Effector memory CD8-positive, alpha-beta T cell (primary cell): ENCODE measurements around the gene ILDR2.
A peak's percentile ranks its signal among the peaks of the same experiment; 100 is the strongest.

Source experiments
- ATAC-seq: fragments of 150-1000 bp; cut with Tn5 transposase; replicated peaks from 2 replicates; pipeline ENCODE4 v1.10.0; 2021; ENCODE audit warnings: mild to moderate bottlenecking, moderate library complexity
- DNase-seq, 3 experiments: peaks; one replicate each; pipeline ENCODE4 v3.0.0; 2021
- H3K27ac Mint-ChIP-seq, 2 donors: one replicate each; pipeline ENCODE4 v1.8.0; 2022; ENCODE audit warnings: mild to moderate bottlenecking in 2 of 2, mixed read lengths in 2 of 2, moderate library complexity in 2 of 2
- H3K27me3 Mint-ChIP-seq, 2 donors: one replicate each; pipeline ENCODE4 v1.8.0; 2022; ENCODE audit warnings: mixed read lengths in 2 of 2
- H3K36me3 Mint-ChIP-seq: one replicate; pipeline ENCODE4 v1.8.0; 2022; ENCODE audit warnings: mild to moderate bottlenecking, moderate library complexity, mixed read lengths; ENCODE audit not compliant: insufficient read depth
- H3K4me1 Mint-ChIP-seq, 2 donors: one replicate each; pipeline ENCODE4 v1.8.0; 2022; ENCODE audit warnings: low read depth in 2 of 2, mixed read lengths in 2 of 2
- H3K4me3 Mint-ChIP-seq, 2 donors: one replicate each; pipeline ENCODE4 v1.8.0; 2022; ENCODE audit warnings: mild to moderate bottlenecking in 2 of 2, mixed read lengths in 2 of 2, moderate library complexity in 2 of 2
- H3K9me3 Mint-ChIP-seq, 2 donors: one replicate each; pipeline ENCODE4 v1.8.0; 2022; ENCODE audit warnings: mixed read lengths in 2 of 2

The ILDR2 gene

GRCh38 chr1:166927701-166928100 is 47.6 kb downstream of the ILDR2 start:
- no peaks in the 10 kb centered on the region for H3K9me3 Mint-ChIP-seq
- no peaks in the 10 kb centered on the region for H3K4me1 Mint-ChIP-seq
- DNase-seq (no peak), ATAC-seq (no peak)
- H3K36me3 Mint-ChIP-seq, result no peaks in the 10 kb centered on the region
- no peak overlapping the region for H3K27ac Mint-ChIP-seq
- peaks cover 12 to 28% of the 10 kb centered on the region in 2 donors for H3K27me3 Mint-ChIP-seq
- no peak overlapping the region for H3K4me3 Mint-ChIP-seq

GRCh38 chr1:166925810-166926478 is 49.4 kb downstream of the ILDR2 start:
- Mint-ChIP-seq H3K36me3 (no peaks in the 10 kb centered on the region), H3K27me3 (peaks cover 25 to 44% of the 10 kb centered on the region in 2 donors), H3K4me1 (no peaks in the 10 kb centered on the region), H3K4me3 (no peak overlapping the region), H3K9me3 (no peaks in the 10 kb centered on the region), H3K27ac (no peak overlapping the region)
- ATAC-seq (no peak), DNase-seq (no peak)

DNA sequence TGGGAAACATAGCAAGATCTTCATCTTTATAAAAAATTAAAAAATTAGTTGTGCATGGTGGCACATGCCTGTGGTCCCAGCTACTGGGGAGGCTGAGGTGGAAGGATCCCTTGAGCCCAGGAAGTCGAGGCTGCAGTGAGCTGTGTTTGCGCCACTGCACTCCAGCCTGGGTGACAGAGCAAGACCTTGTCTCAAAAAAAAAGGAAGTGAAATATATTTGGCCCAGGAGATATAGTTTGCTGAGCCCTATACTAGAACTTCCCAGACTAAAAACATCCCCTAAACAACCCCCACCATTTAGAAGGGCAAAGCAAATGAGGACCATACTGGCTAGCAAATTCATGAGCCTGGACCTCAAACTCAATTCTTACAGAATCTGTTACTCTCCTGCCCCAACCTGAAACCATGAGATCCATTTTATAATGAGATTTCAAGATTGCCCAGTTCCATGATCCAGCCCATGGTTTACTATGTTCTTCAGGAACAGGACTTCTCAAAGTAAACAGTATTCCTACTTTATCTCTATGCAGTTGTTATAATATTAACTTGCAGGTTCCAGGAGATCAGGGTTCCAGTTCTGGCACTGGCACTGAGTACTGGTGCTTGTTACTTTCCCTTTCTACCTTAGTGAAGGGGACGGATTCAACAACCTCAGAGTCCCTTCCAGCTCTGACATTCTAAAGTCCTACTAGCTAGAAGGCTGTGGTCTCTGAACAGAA is 50.4 kb downstream of the ILDR2 start:
- Mint-ChIP-seq H3K27ac (no peak overlapping the region), H3K27me3 (peaks cover 31 to 52% of the 10 kb centered on the region in 2 donors), H3K4me3 (no peak overlapping the region), H3K4me1 (peaks cover 0 to 1% of the 10 kb centered on the region in 2 donors), H3K36me3 (no peaks in the 10 kb centered on the region), H3K9me3 (no peaks in the 10 kb centered on the region)
- DNase-seq, result no peak
- ATAC-seq, result peak; percentile 22

DNA sequence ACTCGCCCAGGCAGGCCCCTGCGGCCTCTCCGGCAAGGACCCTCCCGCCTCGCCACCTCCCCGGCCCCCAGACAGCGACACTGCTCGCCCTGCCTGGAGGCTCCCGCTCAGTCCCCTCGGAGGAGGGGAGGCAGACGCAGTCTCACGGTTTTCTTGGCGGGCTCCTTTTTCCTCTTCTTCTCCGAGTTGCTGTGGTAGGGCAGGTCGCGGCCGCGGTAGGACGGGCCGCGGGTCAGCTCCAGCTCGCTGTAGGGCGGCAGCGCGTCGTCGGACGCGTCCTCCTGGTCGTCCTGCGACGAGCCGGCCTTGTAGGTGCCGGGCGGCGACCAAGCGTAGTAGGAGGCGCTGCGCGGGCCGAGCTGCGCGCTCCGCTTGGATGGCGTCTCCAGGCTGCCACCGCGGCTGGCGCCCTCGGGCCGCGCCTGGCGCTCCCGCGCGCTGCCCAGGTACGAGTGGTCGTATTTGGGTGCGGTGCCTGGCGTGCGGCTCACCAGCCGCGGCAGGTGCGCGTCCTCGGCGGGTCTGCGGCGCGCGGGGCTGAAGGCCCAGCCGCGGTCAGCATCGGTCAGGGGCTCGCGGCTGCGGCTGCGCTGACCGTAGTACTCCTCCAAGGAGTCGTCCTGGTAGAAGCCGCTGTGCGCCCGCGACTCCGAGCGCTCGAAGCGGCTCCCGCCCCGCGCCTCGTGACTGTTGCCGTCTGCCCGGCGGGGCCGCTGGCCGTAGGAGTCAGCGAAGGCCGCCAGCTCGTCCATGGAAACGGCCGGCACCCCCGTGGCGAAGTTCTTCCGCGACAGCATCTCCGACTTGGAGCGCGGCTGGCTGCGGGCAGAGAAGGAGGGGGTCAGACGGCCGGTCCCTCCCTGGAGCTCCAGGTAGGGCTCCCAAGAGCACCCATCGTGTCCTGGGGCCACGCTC is 54.5 kb downstream of the ILDR2 start:
- Mint-ChIP-seq H3K9me3 (no peaks in the 10 kb centered on the region), H3K36me3 (no peaks in the 10 kb centered on the region), H3K4me1 (peaks cover 0 to 1% of the 10 kb centered on the region in 2 donors), H3K4me3 (no peak overlapping the region), H3K27ac (no peak overlapping the region), H3K27me3 (peaks cover 41 to 70% of the 10 kb centered on the region in 2 donors)
- ATAC-seq (no peak), DNase-seq (no peak)

- no peak overlapping the region for H3K4me3 Mint-ChIP-seq
- peaks cover 0 to 1% of the 10 kb centered on the region in 2 donors for H3K4me1 Mint-ChIP-seq
- peaks cover 41 to 65% of the 10 kb centered on the region in 2 donors for H3K27me3 Mint-ChIP-seq
- H3K27ac Mint-ChIP-seq, result no peak overlapping the region
- no peaks in the 10 kb centered on the region for H3K9me3 Mint-ChIP-seq
- H3K36me3 Mint-ChIP-seq, result no peaks in the 10 kb centered on the region
- no peak for ATAC-seq
- DNase-seq, result no peak
Measured at GRCh38 chr1:166918956-166919316, 56.4 kb downstream of the ILDR2 start.

DNA sequence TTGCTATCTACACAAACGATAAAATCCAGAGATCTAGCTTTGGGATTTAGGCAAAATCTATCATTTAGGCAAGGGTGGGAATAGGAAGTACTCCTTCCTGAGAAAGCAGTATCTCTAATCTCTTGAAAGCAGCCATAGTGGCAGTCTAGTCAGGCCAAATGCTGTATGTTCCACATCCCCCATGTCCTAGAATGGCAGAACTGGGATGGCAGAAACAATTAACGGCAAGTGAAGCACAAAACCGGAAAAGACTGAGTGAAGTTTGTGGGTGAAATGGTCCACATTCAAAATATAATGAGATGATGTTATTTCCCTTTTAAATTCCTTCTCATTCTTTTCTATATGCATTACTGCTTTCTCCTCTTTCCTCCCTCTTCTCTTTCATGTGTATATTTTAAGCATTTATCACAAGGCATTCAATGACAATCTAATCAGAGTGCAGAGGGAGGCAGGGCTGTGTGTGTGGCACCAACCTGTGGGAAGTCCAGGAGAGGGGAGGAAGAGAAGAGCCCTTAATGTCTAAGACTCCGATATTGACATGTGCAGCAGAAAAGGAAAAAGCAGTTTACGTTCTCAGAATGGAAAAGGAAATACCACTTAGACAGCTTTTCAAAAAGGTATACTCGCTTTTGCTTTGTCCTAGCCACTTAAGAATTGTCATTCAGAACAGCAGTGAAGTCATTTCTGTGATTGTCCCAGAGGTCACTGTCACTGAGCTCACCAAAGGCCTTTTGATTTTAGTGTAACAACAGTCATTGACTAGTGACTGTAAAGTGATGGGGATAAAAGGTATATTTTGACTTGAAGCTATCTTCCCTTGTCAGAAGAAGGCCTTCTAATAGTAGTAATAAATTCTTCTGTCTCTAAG is 57.0 kb downstream of the ILDR2 start:
- Mint-ChIP-seq H3K4me1 (peaks cover 0 to 1% of the 10 kb centered on the region in 2 donors), H3K27ac (no peak overlapping the region), H3K9me3 (no peaks in the 10 kb centered on the region), H3K36me3 (no peaks in the 10 kb centered on the region), H3K27me3 (peaks cover 41 to 64% of the 10 kb centered on the region in 2 donors), H3K4me3 (no peak overlapping the region)
- ATAC-seq (no peak), DNase-seq (no peak)

DNA sequence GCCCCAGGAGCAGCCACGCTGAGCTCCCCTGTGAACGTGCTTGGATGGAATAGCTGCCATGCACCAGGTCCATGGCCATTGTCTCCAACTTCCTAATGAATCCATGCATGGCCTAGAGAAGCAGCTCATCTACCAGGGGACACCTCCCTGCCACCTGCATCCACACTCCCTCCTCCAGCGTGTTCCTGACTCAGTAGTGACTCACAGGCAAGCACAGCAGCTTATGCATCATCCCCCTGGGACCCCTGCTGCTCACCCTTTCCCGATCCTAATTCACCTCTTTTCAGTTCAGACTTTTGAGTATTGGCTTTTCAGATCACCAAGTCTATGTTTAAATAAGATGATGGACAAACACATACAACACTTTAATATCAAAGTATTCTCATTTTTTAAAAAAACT is 59.4 kb downstream of the ILDR2 start:
- ATAC-seq (no peak), DNase-seq (no peak)
- no peak overlapping the region for H3K4me3 Mint-ChIP-seq
- no peak overlapping the region for H3K27ac Mint-ChIP-seq
- H3K4me1 Mint-ChIP-seq, result peaks cover 0 to 1% of the 10 kb centered on the region in 2 donors
- peaks cover 2% of the 10 kb centered on the region for H3K36me3 Mint-ChIP-seq
- H3K27me3 Mint-ChIP-seq, result peaks cover 24 to 41% of the 10 kb centered on the region in 2 donors
- H3K9me3 Mint-ChIP-seq, result no peaks in the 10 kb centered on the region

- Mint-ChIP-seq H3K4me1 (peaks cover 0 to 5% of the 10 kb centered on the region in 2 donors), H3K36me3 (peaks cover 4% of the 10 kb centered on the region), H3K27ac (no peak overlapping the region), H3K9me3 (no peaks in the 10 kb centered on the region), H3K27me3 (peaks cover 18 to 34% of the 10 kb centered on the region in 2 donors), H3K4me3 (no peak overlapping the region)
- ATAC-seq (no peak), DNase-seq (no peak)
Measured at GRCh38 chr1:166915042-166915441, 60.3 kb downstream of the ILDR2 start.

DNA sequence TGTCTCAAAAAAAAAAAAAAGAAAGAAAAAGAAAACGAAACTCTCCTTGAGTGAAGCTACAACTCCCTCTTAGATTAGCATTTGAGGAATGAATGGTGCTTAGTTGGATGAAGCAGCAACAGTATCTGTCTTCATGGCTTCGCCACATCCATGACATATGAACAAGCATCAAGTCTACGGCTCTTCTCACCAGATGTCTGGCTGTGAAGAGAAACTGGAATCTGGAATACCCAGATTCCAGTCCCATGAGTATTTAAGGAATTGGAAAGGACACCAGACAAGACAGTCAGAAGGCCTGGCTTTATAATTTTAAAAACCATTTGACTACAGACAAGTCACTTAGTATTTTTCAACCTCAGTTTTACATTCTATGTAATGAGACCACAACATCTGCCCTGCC is 61.2 kb downstream of the ILDR2 start:
- Mint-ChIP-seq H3K27me3 (peaks cover 9 to 25% of the 10 kb centered on the region in 2 donors), H3K4me1 (peaks cover 0 to 5% of the 10 kb centered on the region in 2 donors), H3K27ac (no peak overlapping the region), H3K4me3 (no peak overlapping the region), H3K36me3 (peaks cover 4% of the 10 kb centered on the region), H3K9me3 (no peaks in the 10 kb centered on the region)
- DNase-seq (no peak), ATAC-seq (no peak)

DNA sequence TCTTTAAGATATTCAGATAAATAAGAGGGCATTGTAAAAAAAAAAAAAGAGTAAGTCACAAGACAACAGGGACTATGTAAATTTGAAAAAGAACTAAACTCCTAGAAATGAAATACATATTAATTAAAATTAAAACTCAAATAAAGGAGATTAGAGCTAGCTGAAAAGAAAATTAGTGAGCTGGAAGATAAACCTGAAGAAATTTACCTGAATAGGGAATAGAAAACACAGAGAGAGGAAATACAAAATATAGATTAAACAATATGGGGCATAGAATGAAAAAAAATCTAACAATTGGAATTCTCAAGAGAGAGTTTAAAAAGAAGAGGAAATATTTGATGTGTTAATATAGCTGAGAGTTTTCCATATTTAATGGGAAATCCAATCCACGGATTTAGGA is 63.7 kb downstream of the ILDR2 start:
- DNase-seq, result no peak
- Mint-ChIP-seq H3K9me3 (no peaks in the 10 kb centered on the region), H3K27me3 (peaks cover under 1 to 5% of the 10 kb centered on the region in 2 donors), H3K27ac (no peak overlapping the region), H3K4me3 (no peak overlapping the region), H3K36me3 (peaks cover 4% of the 10 kb centered on the region), H3K4me1 (peaks cover 0 to 5% of the 10 kb centered on the region in 2 donors)
- no peak for ATAC-seq

DNA sequence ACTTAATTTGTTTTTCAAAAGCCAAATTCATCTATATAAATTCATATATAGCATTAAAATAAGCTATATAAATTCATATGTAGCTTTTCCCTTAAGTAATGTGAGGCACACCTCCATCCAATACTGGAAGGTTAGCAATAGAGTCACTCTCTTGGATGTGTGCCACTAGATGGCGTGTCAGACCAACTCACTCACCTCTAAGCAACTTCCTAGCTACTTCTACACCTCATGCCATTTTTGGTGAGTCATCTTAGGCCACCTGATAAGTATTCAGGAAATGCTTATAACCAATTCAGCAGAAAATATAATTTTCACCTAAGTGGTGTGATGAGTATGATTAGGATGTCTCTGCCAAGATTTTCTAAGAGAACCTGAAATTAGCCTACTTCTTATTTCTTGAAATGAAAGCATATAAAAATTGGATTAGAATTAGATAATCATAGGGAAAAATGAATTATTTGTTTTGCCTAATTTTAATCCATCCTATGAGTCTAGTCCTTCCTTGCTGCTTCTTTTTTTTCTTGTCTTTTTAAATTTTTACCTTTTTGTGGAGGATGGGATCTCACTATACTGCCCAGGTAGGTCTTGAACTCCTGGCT is 64.8 kb downstream of the ILDR2 start:
- peaks cover 0 to 5% of the 10 kb centered on the region in 2 donors for H3K27me3 Mint-ChIP-seq
- ATAC-seq (peak; percentile 100), DNase-seq (peak; percentile 69 to 74 (median 72))
- no peak overlapping the region for H3K4me3 Mint-ChIP-seq
- H3K9me3 Mint-ChIP-seq, result no peaks in the 10 kb centered on the region
- peaks cover 4% of the 10 kb centered on the region for H3K36me3 Mint-ChIP-seq
- H3K27ac Mint-ChIP-seq, result no peak overlapping the region
- H3K4me1 Mint-ChIP-seq, result peaks cover 0 to 5% of the 10 kb centered on the region in 2 donors

GRCh38 chr1:166908942-166909341 is 66.4 kb downstream of the ILDR2 start:
- ATAC-seq (no peak), DNase-seq (no peak)
- Mint-ChIP-seq H3K27ac (no peak overlapping the region), H3K27me3 (peaks cover 5 to 7% of the 10 kb centered on the region in 2 donors), H3K4me1 (peaks cover 0 to 5% of the 10 kb centered on the region in 2 donors), H3K4me3 (no peak overlapping the region), H3K36me3 (peaks cover 4% of the 10 kb centered on the region), H3K9me3 (no peaks in the 10 kb centered on the region)
